A673 (cell line): ENCODE measurements around the gene GPATCH2L.

Experiments
- EZH2 ChIP-seq: fragments of 200-600 bp; sonication (generic); IDR thresholded peaks from 2 replicates; pipeline ENCODE4 v1.6.1; 2017; ENCODE audit warnings: borderline replicate concordance, low read depth, mild to moderate bottlenecking, mixed read lengths, antibody characterized with exemption, low read length; ENCODE audit not compliant: poor library complexity, severe bottlenecking
- TF ChIP-seq, protein P1 (sequence below): fragments of 300-800, 200-600 bp; sonication (generic); conservative IDR thresholded peaks from 2 replicates; pipeline ENCODE4 v1.5.1; 2017; ENCODE audit warnings: low read depth, mild to moderate bottlenecking, antibody characterized with exemption, low read length, moderate library complexity, mixed read lengths

DNA sequence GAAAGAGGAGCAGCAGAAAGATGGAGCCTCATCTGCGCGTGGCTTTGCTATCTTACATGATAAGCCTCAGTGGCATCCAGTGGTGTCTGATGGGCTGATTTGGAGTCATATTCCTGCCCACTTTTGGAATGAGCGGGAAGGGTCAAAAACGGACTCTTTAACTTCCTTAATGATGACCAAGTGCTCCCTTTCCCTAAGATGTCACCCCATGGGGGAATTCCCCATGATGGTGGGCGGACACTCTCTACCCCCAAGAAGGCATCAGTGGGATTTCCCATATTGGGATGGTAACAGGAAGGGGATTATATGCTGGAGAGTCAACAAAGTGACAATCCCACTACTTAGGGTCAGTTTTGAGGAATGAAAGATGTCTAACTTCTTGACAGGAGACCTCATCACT is 110.9 kb downstream of the GPATCH2L start:
- TF ChIP-seq, protein P1, sequence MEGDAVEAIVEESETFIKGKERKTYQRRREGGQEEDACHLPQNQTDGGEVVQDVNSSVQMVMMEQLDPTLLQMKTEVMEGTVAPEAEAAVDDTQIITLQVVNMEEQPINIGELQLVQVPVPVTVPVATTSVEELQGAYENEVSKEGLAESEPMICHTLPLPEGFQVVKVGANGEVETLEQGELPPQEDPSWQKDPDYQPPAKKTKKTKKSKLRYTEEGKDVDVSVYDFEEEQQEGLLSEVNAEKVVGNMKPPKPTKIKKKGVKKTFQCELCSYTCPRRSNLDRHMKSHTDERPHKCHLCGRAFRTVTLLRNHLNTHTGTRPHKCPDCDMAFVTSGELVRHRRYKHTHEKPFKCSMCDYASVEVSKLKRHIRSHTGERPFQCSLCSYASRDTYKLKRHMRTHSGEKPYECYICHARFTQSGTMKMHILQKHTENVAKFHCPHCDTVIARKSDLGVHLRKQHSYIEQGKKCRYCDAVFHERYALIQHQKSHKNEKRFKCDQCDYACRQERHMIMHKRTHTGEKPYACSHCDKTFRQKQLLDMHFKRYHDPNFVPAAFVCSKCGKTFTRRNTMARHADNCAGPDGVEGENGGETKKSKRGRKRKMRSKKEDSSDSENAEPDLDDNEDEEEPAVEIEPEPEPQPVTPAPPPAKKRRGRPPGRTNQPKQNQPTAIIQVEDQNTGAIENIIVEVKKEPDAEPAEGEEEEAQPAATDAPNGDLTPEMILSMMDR = no peak
- TF ChIP-seq EZH2 = no peak
